T-helper 1 cell (primary cell): ENCODE data around the gene FHOD3.

Experiments used
- DNase-seq, 5 donors: peaks; one replicate each; pipeline ENCODE4 v3.0.0-alpha.2; 2012 to 2020

Gene FHOD3

GRCh38 chr18:36602620-36603019 lies 305.1 kb downstream of the FHOD3 start:
- no peak for DNase-seq

GRCh38 chr18:36608107-36608506 lies 310.6 kb downstream of the FHOD3 start:
- no peak for DNase-seq

GRCh38 chr18:36610258-36610657 lies 312.7 kb downstream of the FHOD3 start:
- no peak for DNase-seq

GRCh38 chr18:36610661-36611060 lies 313.1 kb downstream of the FHOD3 start:
- DNase-seq: no peak

GRCh38 chr18:36613069-36613468 lies 315.6 kb downstream of the FHOD3 start:
- DNase-seq: no peak

GRCh38 chr18:36613810-36614209 lies 316.3 kb downstream of the FHOD3 start:
- DNase-seq: no peak

GRCh38 chr18:36620788-36621187 lies 323.3 kb downstream of the FHOD3 start:
- DNase-seq: no peak

GRCh38 chr18:36622610-36623009 lies 325.1 kb downstream of the FHOD3 start:
- no peak for DNase-seq

GRCh38 chr18:36623091-36623490 lies 325.6 kb downstream of the FHOD3 start:
- DNase-seq: no peak

- no peak for DNase-seq
These were observed 326.2 kb downstream of the FHOD3 start for GRCh38 chr18:36623681-36624190.

GRCh38 chr18:36624451-36625167 lies 327.1 kb downstream of the FHOD3 start:
- no peak for DNase-seq

- DNase-seq: no peak
These were observed 327.9 kb downstream of the FHOD3 start for GRCh38 chr18:36625386-36625785.

- DNase-seq: no peak
These were observed 330.1 kb downstream of the FHOD3 start for GRCh38 chr18:36627637-36628036.

- no peak for DNase-seq
These were observed 331.1 kb downstream of the FHOD3 start for GRCh38 chr18:36628435-36629137.

GRCh38 chr18:36629138-36629530 lies 331.6 kb downstream of the FHOD3 start:
- no peak for DNase-seq

- DNase-seq: no peak
These were observed 332.3 kb downstream of the FHOD3 start for GRCh38 chr18:36629836-36630235.

- no peak for DNase-seq
These were observed 333.4 kb downstream of the FHOD3 start for GRCh38 chr18:36630917-36631316.

- DNase-seq: no peak
These were observed 336.5 kb downstream of the FHOD3 start for GRCh38 chr18:36633961-36634412.

GRCh38 chr18:36634573-36635216 lies 337.2 kb downstream of the FHOD3 start:
- DNase-seq: no peak

GRCh38 chr18:36635414-36636096 lies 338.0 kb downstream of the FHOD3 start:
- no peak for DNase-seq

GRCh38 chr18:36636237-36636817 lies 338.8 kb downstream of the FHOD3 start:
- DNase-seq: no peak

- no peak for DNase-seq
These were observed 340.7 kb downstream of the FHOD3 start for GRCh38 chr18:36638224-36638623.
